Prostate gland (tissue), 2 donors: ENCODE data around the gene MR1. TPM values are rescaled to one million over a fixed set of nuclear protein-coding genes. Genes with fewer than 3 reads are reported as not detected.
"Not testable (repeated sequence)": the region's sequence is repeated elsewhere in the genome, so short reads cannot be mapped to it uniquely, and the experiment has no call there.

Source experiments
- DNase-seq: peaks from one replicate; pipeline ENCODE4 v3.0.0-alpha.2; 2019; ENCODE audit warnings: low spot score
- H3K27ac ChIP-seq, 2 donors: fragments of 200-600 bp; sonication (generic); 2 replicates each; pipeline ENCODE4 v1.5.1; 2017 to 2019
- H3K27me3 ChIP-seq: fragments of 200-600 bp; sonication (generic); replicated peaks from 2 replicates; pipeline ENCODE4 v1.5.1; 2019; ENCODE audit not compliant: insufficient read depth
- H3K36me3 ChIP-seq, 2 donors: fragments of 200-600 bp; sonication (generic); 1 replicate in 1 of 2; 2 replicates in 1 of 2; pipeline versions ENCODE4 v1.5.1 to v1.8.1; 2017 to 2019
- H3K4me1 ChIP-seq: fragments of 200-600 bp; sonication (generic); replicated peaks from 2 replicates; pipeline ENCODE4 v1.5.1; 2019
- H3K4me3 ChIP-seq, 2 donors: fragments of 200-600 bp; sonication (generic); 2 replicates each; pipeline ENCODE4 v1.5.1; 2017 to 2019
- H3K9me3 ChIP-seq: fragments of 200-600 bp; sonication (generic); 2 replicates; pipeline ENCODE4 v1.5.1; 2017
- POLR2A ChIP-seq: fragments of 450-650 bp; IDR thresholded peaks from one replicate; pipeline ENCODE4 v1.6.1; 2016; ENCODE audit warnings: antibody characterized with exemption, mild to moderate bottlenecking
- POLR2AphosphoS5 ChIP-seq: sonication (generic); formaldehyde crosslinking; IDR thresholded peaks from one replicate; pipeline ENCODE4 v1.6.1; 2017; ENCODE audit warnings: antibody characterized with exemption
- WGBS: methylation state at CpG from one replicate; pipeline ENCODE4 v1.1.5; 2018; 5-methylcytosine and 5-hydroxymethylcytosine counted together
- intact Hi-C: fragments of 100-400 bp; cut with DNase I; formaldehyde crosslinking; loops from one replicate; pipeline ENCODE4 v1.14.2; 2022
- total RNA-seq, 2 donors: library from RNA; depleted of rRNA; stranded (reverse); fragments of >200 nt; gene quantifications; one replicate each; pipeline ENCODE4 v1.1.0, GENCODE V29; 2016
- TF ChIP-seq, protein P1 (sequence below), 4 experiments: fragments of 200-600 bp in 2 of 4; fragments of 450-650 bp in 2 of 4; sonication (generic) in 2 of 4; IDR thresholded peaks; 1 replicate in 3 of 4; 2 replicates in 1 of 4; pipeline ENCODE4 v1.5.1; 2016 to 2019; ENCODE audit warnings: antibody characterized with exemption in 4 of 4, mild to moderate bottlenecking in 2 of 4, moderate library complexity in 2 of 4

Gene MR1
- total RNA-seq, 2 donors from 2014 or later: 14.3 to 17.5 TPM

- TF ChIP-seq, protein P1, sequence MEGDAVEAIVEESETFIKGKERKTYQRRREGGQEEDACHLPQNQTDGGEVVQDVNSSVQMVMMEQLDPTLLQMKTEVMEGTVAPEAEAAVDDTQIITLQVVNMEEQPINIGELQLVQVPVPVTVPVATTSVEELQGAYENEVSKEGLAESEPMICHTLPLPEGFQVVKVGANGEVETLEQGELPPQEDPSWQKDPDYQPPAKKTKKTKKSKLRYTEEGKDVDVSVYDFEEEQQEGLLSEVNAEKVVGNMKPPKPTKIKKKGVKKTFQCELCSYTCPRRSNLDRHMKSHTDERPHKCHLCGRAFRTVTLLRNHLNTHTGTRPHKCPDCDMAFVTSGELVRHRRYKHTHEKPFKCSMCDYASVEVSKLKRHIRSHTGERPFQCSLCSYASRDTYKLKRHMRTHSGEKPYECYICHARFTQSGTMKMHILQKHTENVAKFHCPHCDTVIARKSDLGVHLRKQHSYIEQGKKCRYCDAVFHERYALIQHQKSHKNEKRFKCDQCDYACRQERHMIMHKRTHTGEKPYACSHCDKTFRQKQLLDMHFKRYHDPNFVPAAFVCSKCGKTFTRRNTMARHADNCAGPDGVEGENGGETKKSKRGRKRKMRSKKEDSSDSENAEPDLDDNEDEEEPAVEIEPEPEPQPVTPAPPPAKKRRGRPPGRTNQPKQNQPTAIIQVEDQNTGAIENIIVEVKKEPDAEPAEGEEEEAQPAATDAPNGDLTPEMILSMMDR (IDR thresholded peaks at IDR 0.05): no peak
- TF ChIP-seq POLR2A: no peak
- TF ChIP-seq POLR2AphosphoS5: no peak
- Histone ChIP-seq H3K27ac (peak overlapping the region in 1 of 2 donors; percentile 26), H3K27me3 (no peaks in the 10 kb centered on the region), H3K9me3 (no peaks in the 10 kb centered on the region), H3K4me3 (no peak overlapping the region), H3K4me1 (no peaks in the 10 kb centered on the region), H3K36me3 (no peaks in the 10 kb centered on the region)
- no peak for DNase-seq
- intact Hi-C loops: no loop called here
- 45% methylated on average over 5 of the region's 5 CpGs for WGBS
These were observed 9.5 kb downstream of the MR1 start for GRCh38 chr1:181043025-181043888.

GRCh38 chr1:181044449-181044966, 10.7 kb downstream of the MR1 start:
- Histone ChIP-seq H3K36me3 (no peaks in the 10 kb centered on the region), H3K4me1 (no peaks in the 10 kb centered on the region), H3K27me3 (no peaks in the 10 kb centered on the region), H3K27ac (peak overlapping the region; percentile 24 to 43), H3K4me3 (no peak overlapping the region), H3K9me3 (no peaks in the 10 kb centered on the region)
- 56% methylated on average over 4 of the region's 5 CpGs for WGBS
- TF ChIP-seq, protein P1 (IDR thresholded peaks at IDR 0.05): no peak
- TF ChIP-seq POLR2A (no peak), POLR2AphosphoS5 (peak; percentile 80)
- peak; percentile 67 for DNase-seq
- intact Hi-C loops: no loop called here

- H3K36me3 ChIP-seq, intact Hi-C loops, H3K27ac ChIP-seq, H3K27me3 ChIP-seq, H3K4me3 ChIP-seq, H3K4me1 ChIP-seq, H3K9me3 ChIP-seq, DNase-seq: not testable (repeated sequence)
- WGBS: 97% methylated on average over 12 of the region's 22 CpGs
These were observed 12.2 kb downstream of the MR1 start for GRCh38 chr1:181045946-181046345.

DNA sequence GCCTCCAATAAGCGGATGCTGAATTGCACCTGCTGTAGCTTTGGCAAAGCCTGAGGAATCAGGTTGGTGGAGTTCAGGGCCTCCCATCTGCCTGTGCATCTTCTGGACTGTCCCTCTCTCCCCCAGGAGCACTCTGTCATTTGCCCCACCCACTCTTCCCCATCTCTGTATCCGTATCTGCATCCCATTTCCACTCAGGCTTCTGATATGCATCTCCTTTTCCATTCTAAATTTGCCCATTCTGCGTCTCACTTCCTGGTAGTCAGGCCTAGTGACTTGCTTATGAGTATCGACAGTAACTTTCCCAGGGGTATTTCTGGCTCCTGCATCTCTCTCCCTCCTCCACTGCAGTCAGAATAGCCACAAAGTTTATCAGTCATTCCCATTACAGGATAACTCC, 15.6 kb downstream of the MR1 start:
- Histone ChIP-seq H3K27ac (no peak overlapping the region), H3K4me3 (no peak overlapping the region), H3K9me3 (no peaks in the 10 kb centered on the region), H3K27me3 (no peaks in the 10 kb centered on the region), H3K36me3 (no peaks in the 10 kb centered on the region), H3K4me1 (no peaks in the 10 kb centered on the region)
- intact Hi-C loops: no loop called here
- 90% methylated on average over 4 of the region's 4 CpGs for WGBS
- TF ChIP-seq, protein P1 (IDR thresholded peaks at IDR 0.05): no peak
- TF ChIP-seq POLR2A (no peak), POLR2AphosphoS5 (no peak)
- DNase-seq: no peak

- no peak for TF ChIP-seq POLR2A
- TF ChIP-seq, protein P1 (IDR thresholded peaks at IDR 0.05): no peak
- TF ChIP-seq POLR2AphosphoS5: no peak
- Histone ChIP-seq H3K9me3 (no peaks in the 10 kb centered on the region), H3K4me1 (no peaks in the 10 kb centered on the region), H3K36me3 (no peaks in the 10 kb centered on the region), H3K27me3 (no peaks in the 10 kb centered on the region), H3K27ac (no peak overlapping the region), H3K4me3 (no peak overlapping the region)
- intact Hi-C loops: no loop called here
- DNase-seq: no peak
These were observed 17.1 kb downstream of the MR1 start for GRCh38 chr1:181050922-181051321.
